Left lobe of liver (tissue), 2 donors: ENCODE results near the gene CNKSR3. TPM values are rescaled to one million over a fixed set of nuclear protein-coding genes. Genes with fewer than 3 reads are reported as not detected.
A peak's percentile ranks its signal among the peaks of the same experiment; 100 is the strongest.

Experiments used
- ATAC-seq: fragments of 200-7000 bp; cut with Tn5 transposase; one replicate; pipeline ENCODE4 v1.9.1; 2020; ENCODE audit warnings: mild to moderate bottlenecking, moderate library complexity
- DNase-seq: peaks from one replicate; pipeline ENCODE4 v3.0.0-alpha.2; 2020; ENCODE audit warnings: low spot score
- total RNA-seq: library from RNA; stranded (reverse); gene quantifications from one replicate; pipeline ENCODE4 v1.2.1, GENCODE V29; 2021
- donor health status: DM: no; HTN: no; CAD: no; lungs with moderate emphysema.
- donor health status: DM: no; HTN: yes; CAD: no.

Gene CNKSR3
- total RNA-seq, 1 donor from 2014 or later, result 42.9 TPM

DNA sequence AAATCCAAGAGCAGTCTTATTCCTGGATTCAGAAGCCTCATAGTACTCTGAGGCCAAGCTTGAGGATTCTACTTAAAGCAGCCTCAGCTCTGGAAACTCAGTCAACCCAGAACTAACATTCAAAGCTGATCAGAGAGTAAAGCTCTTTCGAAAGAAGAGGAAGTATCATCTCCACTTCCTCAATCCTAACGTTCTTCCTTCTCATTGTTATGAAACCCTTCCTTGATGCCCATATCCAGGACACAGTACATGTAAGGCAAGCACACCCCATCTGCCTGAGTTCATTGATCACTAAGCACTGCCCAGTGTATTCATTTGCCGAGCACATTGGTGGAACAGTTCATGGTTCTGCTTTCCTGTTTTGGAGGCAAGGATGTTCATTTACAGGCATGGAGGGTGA lies 153.8 kb downstream of the CNKSR3 start, which contains the start of gene IPCEF1:
IPCEF1 (minus strand) TSS at position 114 of the 400 bp plus-strand sequence. CDS start 90,856 bp downstream, outside the sequence.
- peak; percentile 24 for ATAC-seq
- DNase-seq, result no peak

DNA sequence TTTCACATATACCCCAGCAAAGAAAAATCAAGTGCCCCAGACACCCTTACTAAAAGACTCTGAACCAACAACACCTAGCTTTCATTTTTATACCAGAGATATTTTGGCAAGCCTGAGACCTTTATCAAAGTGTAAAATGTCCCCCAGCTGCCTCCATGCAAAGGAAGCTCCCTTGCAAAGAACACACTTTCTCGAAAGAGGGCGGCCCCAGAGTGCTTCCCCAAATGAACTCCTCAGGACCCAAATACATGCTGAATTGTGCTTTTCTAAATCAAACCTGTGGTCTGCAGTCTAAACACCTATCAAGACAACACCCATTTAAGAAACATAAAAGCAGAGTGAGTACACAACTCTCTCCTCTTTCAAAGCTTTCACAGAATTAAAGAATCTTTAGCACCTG lies 154.4 kb downstream of the CNKSR3 start:
- DNase-seq, result no peak
- ATAC-seq, result no peak

DNA sequence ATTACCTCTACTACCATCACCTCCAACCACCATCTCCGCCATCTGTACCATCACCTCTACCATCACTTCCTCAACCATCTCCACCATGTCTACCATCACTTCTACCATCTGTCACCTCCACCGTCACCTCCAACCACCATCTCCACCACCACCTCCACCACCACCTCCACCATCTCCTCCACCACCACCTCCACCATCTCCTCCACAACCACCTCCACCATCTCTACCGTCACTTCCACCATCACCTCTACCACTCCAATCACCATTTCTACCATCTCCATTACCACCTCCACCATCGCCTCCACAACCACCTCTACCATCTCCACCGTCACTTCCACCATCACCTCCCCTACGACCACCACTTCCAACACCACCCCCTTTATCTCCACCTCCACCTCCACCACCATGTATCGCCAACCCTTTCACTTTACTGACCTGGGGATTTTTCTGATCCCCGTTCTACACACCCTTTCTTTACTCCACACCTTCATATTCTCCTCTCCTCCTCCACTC lies 156.2 kb downstream of the CNKSR3 start:
- ATAC-seq, result no peak
- DNase-seq, result no peak

DNA sequence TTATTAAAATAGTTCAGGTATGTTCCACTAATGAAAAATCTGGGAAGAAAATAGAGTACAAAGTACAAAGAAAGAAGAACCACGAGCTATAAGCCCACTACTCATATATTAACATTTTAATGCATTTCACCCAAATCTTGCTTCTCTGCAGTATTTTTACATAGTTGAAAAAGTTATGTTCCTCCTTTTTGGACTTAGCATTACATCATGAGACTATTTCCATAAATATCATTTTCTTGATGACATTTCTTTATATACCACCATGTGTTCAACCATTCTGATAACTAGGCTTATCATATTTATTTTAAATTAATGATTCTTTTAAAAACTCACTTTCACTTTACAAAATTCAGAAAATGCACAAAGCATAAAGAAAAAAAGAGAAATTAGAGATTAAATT lies 156.9 kb downstream of the CNKSR3 start:
- ATAC-seq (no peak), DNase-seq (no peak)

DNA sequence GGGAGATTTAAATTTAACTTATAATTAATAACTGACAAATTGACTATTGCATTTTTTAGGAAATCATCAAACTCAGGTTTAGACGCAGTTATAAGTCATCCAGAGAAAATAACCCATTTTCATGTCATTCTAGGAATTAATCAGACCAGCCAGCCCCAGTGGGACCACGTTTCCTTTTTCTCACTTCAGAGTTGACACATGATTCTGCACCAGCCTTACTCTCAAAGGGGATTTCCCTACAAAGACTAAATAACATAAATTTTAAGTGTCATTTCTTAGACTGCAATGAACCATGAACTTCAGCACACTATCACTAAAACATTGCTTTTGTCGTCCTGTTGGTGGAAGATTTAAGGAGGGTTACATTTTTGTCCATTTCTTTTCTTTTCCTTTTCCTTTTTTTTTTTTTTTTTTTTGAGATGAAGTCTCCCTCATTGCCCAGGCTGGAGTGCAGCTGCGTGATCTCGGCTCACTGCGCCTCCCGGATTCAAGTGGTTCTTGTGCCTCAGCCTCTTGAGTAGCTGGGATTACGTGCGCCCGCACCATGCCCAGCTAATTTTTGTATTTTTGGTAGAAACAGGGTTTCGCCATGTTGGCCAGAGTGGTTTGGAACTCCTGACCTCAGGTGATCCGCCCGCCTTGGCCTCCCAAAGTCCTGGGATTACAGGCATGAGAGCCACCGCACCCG lies 157.4 kb downstream of the CNKSR3 start:
- DNase-seq (no peak), ATAC-seq (no peak)

DNA sequence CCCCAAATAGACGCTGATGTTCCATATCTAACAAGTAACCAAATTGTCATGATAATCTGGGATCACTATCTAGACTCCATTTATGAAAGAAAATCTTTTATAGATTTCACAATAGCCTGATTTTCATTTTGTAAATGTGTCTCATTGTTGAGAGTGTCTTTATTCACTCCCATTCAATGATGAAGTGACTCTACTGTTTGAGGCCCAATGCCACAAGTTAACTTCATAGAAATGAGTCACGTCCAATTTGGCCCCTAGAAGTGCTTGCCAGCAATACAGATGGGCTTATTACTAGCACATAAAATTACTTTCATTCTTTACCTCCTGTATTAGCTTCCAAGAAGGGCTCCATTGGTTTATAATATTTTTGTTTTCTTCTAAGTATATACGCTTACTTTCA lies 160.2 kb downstream of the CNKSR3 start:
- DNase-seq, result no peak
- no peak for ATAC-seq

DNA sequence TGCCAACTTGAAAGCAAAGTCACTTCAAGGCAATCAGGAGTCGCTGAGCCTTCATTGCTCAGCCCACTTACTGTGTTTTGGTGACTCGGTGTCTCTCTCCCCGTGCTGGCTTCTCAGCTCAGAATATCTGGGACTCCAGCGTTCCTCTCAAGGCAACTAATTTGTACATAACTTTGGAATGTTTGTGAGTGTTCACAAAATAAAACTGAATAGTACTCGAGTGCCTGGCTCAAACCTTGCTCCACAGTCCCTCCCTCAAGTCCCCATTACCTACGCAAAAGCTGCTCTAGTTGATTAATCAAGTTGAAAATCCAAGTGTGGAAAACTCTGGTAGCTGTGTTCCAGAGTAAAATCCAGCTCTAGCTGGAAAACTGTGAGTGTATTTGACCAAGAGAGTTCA lies 162.5 kb downstream of the CNKSR3 start:
- DNase-seq, result no peak

DNA sequence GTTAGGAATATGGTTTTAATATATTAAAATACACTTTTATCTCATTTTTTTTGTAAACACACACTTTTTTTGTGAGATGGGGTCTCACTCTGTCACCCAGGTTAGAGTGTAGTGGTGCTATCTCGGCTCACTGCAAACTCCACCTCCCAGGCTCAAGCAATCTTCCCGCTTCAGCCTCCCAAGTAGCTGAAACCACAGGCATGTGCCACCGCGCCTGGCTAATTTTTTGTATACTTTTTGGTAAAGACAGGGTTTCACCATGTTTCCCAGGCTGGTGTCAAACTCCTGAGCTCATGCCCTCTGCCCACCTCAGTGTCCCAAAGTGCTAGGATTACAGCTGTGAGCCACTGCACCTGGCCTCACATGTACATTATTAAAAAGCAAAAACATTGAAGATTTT lies 164.7 kb downstream of the CNKSR3 start:
- ATAC-seq, result no peak
- no peak for DNase-seq

More for the DNA sequence above, 162.5 kb downstream of the CNKSR3 start:
- ATAC-seq, result no peak

DNA sequence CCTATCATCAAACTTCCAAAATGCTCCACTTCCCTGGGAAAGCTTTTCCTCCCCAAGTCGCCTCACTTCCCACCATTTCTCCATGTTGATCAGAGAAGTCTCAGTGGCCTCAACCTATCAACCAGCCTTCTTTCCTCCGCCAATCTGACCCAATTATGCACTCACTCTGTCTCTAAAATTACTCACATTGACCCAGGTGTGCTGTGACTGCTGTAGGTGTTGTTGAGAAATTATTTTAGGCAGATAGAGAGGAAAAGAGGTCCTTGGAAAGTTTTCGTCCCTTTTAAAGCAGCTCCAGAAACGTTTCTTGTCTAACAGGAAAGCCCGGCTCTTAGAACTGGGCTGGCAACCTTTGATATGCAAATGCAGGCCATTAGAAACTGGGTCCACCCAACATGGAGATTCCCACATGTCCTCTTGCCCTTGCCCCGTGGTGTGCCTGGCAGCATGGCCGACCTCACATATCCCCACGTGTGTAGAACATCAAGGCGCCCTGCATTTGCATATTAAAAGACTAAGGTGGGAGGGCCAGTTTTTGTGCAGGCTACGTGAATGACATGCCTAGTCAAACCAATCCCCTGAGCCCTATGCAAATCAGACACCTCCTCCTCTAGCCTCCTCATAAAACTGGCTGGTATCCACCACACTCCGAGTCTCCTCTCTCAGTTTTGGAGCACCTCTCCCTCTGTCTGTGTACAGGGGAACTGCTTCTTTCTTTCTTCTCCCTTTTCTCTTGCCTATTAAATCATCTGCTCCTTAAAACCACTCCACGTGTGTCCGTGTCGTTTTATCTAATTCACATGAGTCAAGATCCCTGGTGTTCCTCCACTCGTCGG lies 166.8 kb downstream of the CNKSR3 start:
- DNase-seq (no peak), ATAC-seq (peak; percentile 36)

DNA sequence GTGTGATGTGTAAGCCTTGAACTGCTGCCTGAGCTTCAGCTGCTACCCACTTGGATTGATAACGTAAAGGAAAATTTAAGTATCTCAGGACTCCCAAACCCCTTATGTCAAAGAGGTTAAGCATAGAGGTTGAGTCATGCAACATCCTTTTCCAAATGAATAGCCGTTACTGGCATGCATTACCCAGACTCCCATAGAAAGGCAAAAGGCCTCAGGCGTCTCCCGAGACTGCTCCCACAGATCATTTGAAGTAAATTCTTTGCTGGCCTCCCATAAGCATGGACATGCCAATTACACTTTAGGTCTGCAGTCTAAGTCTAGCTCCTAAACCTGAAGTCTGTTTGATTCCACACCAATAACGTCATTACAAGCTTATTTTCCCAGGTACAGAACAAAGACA lies 168.6 kb downstream of the CNKSR3 start:
- ATAC-seq, result no peak
- no peak for DNase-seq

DNA sequence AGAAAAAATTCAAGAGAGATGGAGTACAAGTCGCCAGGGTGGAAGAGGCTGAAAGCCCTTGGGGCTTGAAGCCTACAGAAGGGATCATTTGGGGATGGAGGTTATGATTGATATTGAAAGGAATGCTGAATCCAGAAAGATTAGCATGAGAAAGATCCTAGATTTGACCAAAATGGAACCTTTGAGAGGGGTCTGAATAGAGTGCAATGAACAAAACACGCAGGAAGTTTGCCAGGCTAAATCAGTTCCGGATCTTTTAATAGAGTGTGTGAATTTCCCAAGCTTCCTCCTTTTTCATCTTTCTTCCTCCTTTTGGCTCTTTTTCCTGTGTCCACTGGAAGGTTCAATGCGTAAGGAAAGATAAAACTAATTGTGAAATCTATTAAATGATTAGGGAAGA lies 169.1 kb downstream of the CNKSR3 start:
- DNase-seq, result no peak

More for the DNA sequence above, 169.1 kb downstream of the CNKSR3 start:
- no peak for ATAC-seq

Other genes with a start within 250 kb of the CNKSR3 start
- 0.98 TPM for gene IPCEF1, start 153.9 kb downstream of the CNKSR3 start, total RNA-seq
- gene SCAF8, start 222.7 kb upstream of the CNKSR3 start, total RNA-seq, result 12.2 TPM